HepG2 (cell line): ENCODE data around the gene USP40. TPM values are rescaled to one million over a fixed set of nuclear protein-coding genes. Genes with fewer than 3 reads are reported as not detected.

Experiments
- ATAC-seq: fragments of 200-7000 bp; cut with Tn5 transposase; 3 replicates; pipeline ENCODE4 v1.9.1; 2020; ENCODE audit warnings: mild to moderate bottlenecking, moderate library complexity
- BruUV-seq: library from RNA; stranded (reverse); fragments of 400-500 nt; replicated peaks from 2 replicates; lab custom pipeline; 2021; lab: Mats Ljungman, UMichigan
- CTCF ChIA-PET: fragments of 300-600 bp; formaldehyde crosslinking; extraction: SDS; loops from one replicate; lab custom pipeline; 2021; ENCODE audit warnings: low total read pairs, inconsistent platforms, low intra/inter-chr PET ratio; lab: Yijun Ruan, JAX
- POLR2A ChIA-PET: fragments of 350-600 bp; sonication (Branson Sonifier 250); formaldehyde crosslinking; loops from one replicate; lab custom pipeline; 2020; ENCODE audit warnings: antibody characterized with exemption, inconsistent platforms; lab: Yijun Ruan, JAX
- DNase-seq: peaks from one replicate; pipeline ENCODE4 v3.0.0-alpha.2; 2015; ENCODE audit warnings: low spot score
- FAIRE-seq: peaks from 3 replicates; lab custom pipeline; 2011; peaks lifted over from hg19 to GRCh38; lab: Jason Lieb, UNC
- H2AFZ ChIP-seq: one replicate; pipeline ENCODE4 v1.6.1; 2011; ENCODE audit warnings: low read length, inconsistent platforms
- H3K27ac ChIP-seq: fragments of 300-600 bp; 3 replicates; pipeline ENCODE4 v1.8.0; 2011; ENCODE audit warnings: mixed run types, mild to moderate bottlenecking, mixed read lengths, low read length, inconsistent platforms; ENCODE audit not compliant: insufficient read depth; ENCODE audit errors: extremely low read length
- H3K27me3 ChIP-seq, 2 experiments: fragments of 200-600 bp in 1 of 2; 2 replicates in 1 of 2; 3 replicates in 1 of 2; pipeline versions ENCODE4 v1.6.0 to v1.8.0; 2011; ENCODE audit warnings: low read length in 2 of 2, mild to moderate bottlenecking in 2 of 2, moderate library complexity in 2 of 2, inconsistent platforms in 1 of 2; ENCODE audit not compliant: insufficient read depth in 2 of 2, control insufficient read depth in 1 of 2
- H3K36me3 ChIP-seq, 2 experiments: fragments of 200-600 bp in 1 of 2; replicated peaks in 1 of 2; 2 replicates in 1 of 2; 3 replicates in 1 of 2; pipeline versions ENCODE4 v1.5.1 to v1.8.0; 2011; ENCODE audit warnings: low read length in 2 of 2, inconsistent platforms in 1 of 2; ENCODE audit not compliant: insufficient read depth in 2 of 2, control insufficient read depth in 1 of 2
- H3K4me1 ChIP-seq: 2 replicates; pipeline ENCODE4 v1.5.1; 2012; ENCODE audit warnings: low read length, inconsistent platforms; ENCODE audit not compliant: insufficient read depth
- H3K4me2 ChIP-seq: 2 replicates; pipeline ENCODE4 v1.6.0; 2011; ENCODE audit warnings: low read depth, low read length, inconsistent platforms
- H3K4me3 ChIP-seq, 3 experiments: fragments of 200-600 bp in 1 of 3; sonication (generic), shearing (Covaris generic) in 1 of 3; replicated peaks in 1 of 3; 2 replicates each; pipeline ENCODE4 v1.5.1; 2011 to 2016; ENCODE audit warnings: low read length in 3 of 3, inconsistent platforms in 2 of 3, low read depth in 2 of 3, mild to moderate bottlenecking in 2 of 3, control low read depth in 1 of 3, mixed read lengths in 1 of 3; ENCODE audit not compliant: insufficient read depth in 1 of 3
- H3K79me2 ChIP-seq: one replicate; pipeline ENCODE4 v1.6.1; 2011; ENCODE audit warnings: low read length, inconsistent platforms; ENCODE audit not compliant: insufficient read depth
- H3K9ac ChIP-seq: 2 replicates; pipeline ENCODE4 v1.6.0; 2011; ENCODE audit warnings: mild to moderate bottlenecking, low read depth, low read length, inconsistent platforms; ENCODE audit not compliant: insufficient read depth
- H3K9me3 ChIP-seq: 2 replicates; pipeline ENCODE4 v1.5.1; 2012; ENCODE audit warnings: mild to moderate bottlenecking, low read length
- H4K20me1 ChIP-seq: 2 replicates; pipeline ENCODE4 v1.6.0; 2011; ENCODE audit warnings: inconsistent platforms, mild to moderate bottlenecking, low read length, moderate library complexity; ENCODE audit not compliant: insufficient read depth
- ATF6 ChIP-seq: sonication (generic); formaldehyde crosslinking; conservative IDR thresholded peaks from 2 replicates; pipeline ENCODE4 v1.4.0; 2020; ENCODE audit warnings: missing genetic modification reagents
- MAFF ChIP-seq: IDR thresholded peaks from 2 replicates; pipeline ENCODE4 v1.6.1; 2011; ENCODE audit warnings: low read depth, low read length, improper control_type of control experiment
- MAFK ChIP-seq, 2 experiments: IDR thresholded peaks in 1 of 2; conservative IDR thresholded peaks in 1 of 2; 2 replicates each; pipeline ENCODE4 v1.6.1; 2011; ENCODE audit warnings: improper control_type of control experiment in 2 of 2, low read length in 2 of 2
- NFE2L2 ChIP-seq: fragments of 150-350 bp; IDR thresholded peaks from 2 replicates; pipeline ENCODE4 v1.6.1; 2014; ENCODE audit warnings: low read length
- ZNF280B ChIP-seq: sonication (generic); formaldehyde crosslinking; IDR thresholded peaks from 2 replicates; pipeline ENCODE4 v1.5.0; 2020; ENCODE audit warnings: missing genetic modification reagents, mild to moderate bottlenecking, borderline replicate concordance
- WGBS: methylation state at CpG from one replicate; pipeline ENCODE4 v1.1.6; 2017; ENCODE audit warnings: low lambda C conversion rate; 5-methylcytosine and 5-hydroxymethylcytosine counted together
- in situ Hi-C: cut with HindIII; loops from 2 replicates; pipeline ENCODE4 v1.10.0; 2017; ENCODE audit warnings: low pct_unique_long_range_greater_than_20kb; ENCODE audit not compliant: extremely low pct_ligation_motif_present
- intact Hi-C: fragments of 100-400 bp; cut with micrococcal nuclease; formaldehyde crosslinking; loops from one replicate; pipeline ENCODE4 v1.10.0; 2022; ENCODE audit not compliant: unreplicated experiment
- polyA plus RNA-seq, 8 experiments: library from polyadenylated mRNA; depleted of rRNA in 3 of 8; stranded (reverse) in 7 of 8; unstranded in 1 of 8; fragments of >200 nt; fragmentation: Illumina TruSeq in 4 of 8; extraction: Trizol in 4 of 8; gene quantifications; 2 replicates each; pipeline versions ENCODE4 v1.2.1 to v1.2.3, GENCODE V29; 2011 to 2016; ENCODE audit warnings: low read depth in 4 of 8, missing spikeins in 1 of 8, mixed read lengths in 1 of 8; ENCODE audit not compliant: insufficient read depth in 1 of 8
- total RNA-seq, 5 experiments: library from RNA; depleted of rRNA; stranded (reverse); fragments of >200 nt; fragmentation: Illumina TruSeq; extraction: Trizol; gene quantifications; 2 replicates each; pipeline ENCODE4 v1.2.3, GENCODE V29; 2016; ENCODE audit warnings: low read depth in 1 of 5

Gene USP40
- total and polyA plus RNA-seq, 2 of the 13 experiments (the other 11 are each of a cell fraction or from before 2014, with no cell fraction given) = 41.0 to 46.3 TPM

GRCh38 chr2:233556881-233557736 is 9.5 kb downstream of the USP40 start:
- no peak overlapping the region for H2AFZ ChIP-seq
- H3K36me3 ChIP-seq = peaks cover 11 to 32% of the 10 kb centered on the region in 2 experiments
- FAIRE-seq = no peak
- no peak overlapping the region for H3K4me2 ChIP-seq
- H3K27ac ChIP-seq = no peak overlapping the region
- H3K79me2 ChIP-seq = no peaks in the 10 kb centered on the region
- CTCF ChIA-PET = no interaction called here
- TF ChIP-seq NFE2L2 (peak; percentile 96), MAFF (peak; percentile 60), MAFK (conservative IDR thresholded peaks at IDR 0.05 in 1 of 2, IDR thresholded peaks at IDR 0.05 in 1 of 2; ENCODE audit: low read length in 2 of 2) (peak; percentile 78 to 85), ATF6 (CRISPR knock-in tag) (no peak)
- no peaks in the 10 kb centered on the region for H3K27me3 ChIP-seq
- no peak overlapping the region for H3K4me3 ChIP-seq
- POLR2A ChIA-PET = interaction anchor here (1.4 kb wide), 1 partner anchor 10 kb away, joined by 8 read pairs; the partner anchor contains the start of gene USP40
- ATAC-seq = no peak
- intact Hi-C loops (no loop called here), in situ Hi-C loops (no loop called here)
- no peaks in the 10 kb centered on the region for H4K20me1 ChIP-seq
- DNase-seq = no peak
- H3K9ac ChIP-seq = no peak overlapping the region
- BruUV-seq = no TSS peak
- no peaks in the 10 kb centered on the region for H3K4me1 ChIP-seq
- no peaks in the 10 kb centered on the region for H3K9me3 ChIP-seq
- 96% methylated on average over 7 of the region's 7 CpGs for WGBS

GRCh38 chr2:233553366-233553765 is 13.2 kb downstream of the USP40 start:
- H2AFZ ChIP-seq = no peak overlapping the region
- intact Hi-C loops = no loop called here
- ChIA-PET CTCF (no interaction called here), POLR2A (interaction anchor here (2.1 kb wide), 1 partner anchor 13 kb away, joined by 5 read pairs; the partner anchor contains the start of gene USP40)
- H4K20me1 ChIP-seq = no peaks in the 10 kb centered on the region
- no peaks in the 10 kb centered on the region for H3K9me3 ChIP-seq
- H3K4me2 ChIP-seq = no peak overlapping the region
- DNase-seq = no peak
- no TSS peak for BruUV-seq
- ATAC-seq = no peak
- H3K27me3 ChIP-seq = no peaks in the 10 kb centered on the region
- in situ Hi-C loops = no loop called here
- H3K27ac ChIP-seq = no peak overlapping the region
- H3K4me1 ChIP-seq = no peaks in the 10 kb centered on the region
- H3K36me3 ChIP-seq = peaks cover 10 to 23% of the 10 kb centered on the region in 2 experiments
- no peaks in the 10 kb centered on the region for H3K79me2 ChIP-seq
- H3K4me3 ChIP-seq = no peak overlapping the region
- FAIRE-seq = no peak
- H3K9ac ChIP-seq = no peak overlapping the region
- TF ChIP-seq ZNF280B (CRISPR knock-in tag) = no peak
